ENCODE results near the gene DENND1A.
"Not testable (repeated sequence)": the region's sequence is repeated elsewhere in the genome, so short reads cannot be mapped to it uniquely, and the experiment has no call there.

DENND1A gene

DNA sequence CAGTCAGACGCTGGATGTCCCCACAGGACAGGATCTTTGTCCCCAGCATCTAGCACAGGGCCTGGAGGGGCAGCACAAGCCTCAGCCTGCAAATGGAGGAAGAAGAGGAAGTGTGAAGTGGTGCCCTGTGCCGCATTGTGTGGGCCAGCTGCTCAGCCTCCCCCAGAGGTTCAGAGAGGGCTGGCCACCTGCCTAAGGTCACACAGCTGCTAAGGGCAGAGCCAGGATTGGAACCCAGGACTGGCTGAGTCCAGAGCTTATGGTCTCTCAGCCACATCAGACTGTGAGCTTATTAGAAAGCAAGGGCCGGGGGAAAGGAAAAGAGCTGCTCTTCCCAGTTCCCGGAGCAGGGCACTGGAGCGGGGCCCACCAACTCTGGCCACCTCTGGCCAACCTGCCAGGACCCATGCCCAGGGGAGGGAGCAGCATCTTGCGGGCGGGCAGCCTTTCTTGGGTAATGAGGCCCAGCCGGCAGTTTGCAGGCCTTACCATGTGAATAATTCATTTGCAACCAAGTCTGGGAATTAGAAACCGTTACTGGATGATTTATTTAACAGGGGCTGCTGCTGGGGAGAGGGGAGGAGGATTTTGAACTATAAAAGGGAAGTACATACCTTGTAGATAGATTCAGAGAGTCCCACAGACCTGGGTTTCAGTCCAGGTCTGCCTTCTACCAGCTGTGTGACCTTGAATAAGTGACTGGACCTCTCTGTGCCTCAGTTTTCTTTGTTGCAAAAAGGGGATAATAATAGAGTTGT lies 585.6 kb downstream of the DENND1A start:
- DNase-seq: no peak

DNA sequence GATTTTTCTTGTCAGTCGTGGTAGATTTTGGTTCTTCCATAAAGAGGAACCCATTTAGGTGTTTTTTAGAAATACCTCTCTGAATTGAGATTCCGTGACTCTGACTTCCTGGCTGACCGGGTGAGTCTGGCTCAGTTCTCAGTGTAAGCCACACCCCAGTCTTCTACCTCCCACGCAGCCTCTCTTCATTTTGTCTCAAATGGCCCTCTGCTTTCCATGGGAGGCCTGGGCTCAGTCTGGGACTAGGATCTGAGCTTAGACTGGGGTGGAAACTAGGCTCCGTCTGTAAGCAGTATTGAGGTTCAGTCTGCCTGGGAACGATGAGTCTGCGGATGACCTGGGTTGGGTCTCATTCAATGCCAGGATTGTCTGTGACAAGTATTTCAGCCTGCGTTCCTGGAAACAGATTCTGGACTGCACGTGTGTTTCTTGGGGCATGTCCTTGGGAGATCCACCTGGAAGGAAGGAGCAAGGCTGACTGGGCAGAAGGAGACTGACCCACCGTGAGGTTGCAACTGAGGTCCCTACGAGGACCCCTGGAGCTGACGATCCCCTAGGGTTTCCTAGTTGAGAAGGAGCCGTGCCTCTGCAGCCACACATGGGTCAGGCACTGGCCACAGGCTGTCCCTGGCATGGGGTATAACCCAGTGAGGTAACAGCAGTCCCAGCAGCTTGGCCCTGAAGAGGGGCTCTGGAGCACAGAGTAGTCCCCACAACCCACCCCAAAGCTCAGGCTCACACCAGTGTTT lies 586.3 kb downstream of the DENND1A start:
- no peak for DNase-seq

DNA sequence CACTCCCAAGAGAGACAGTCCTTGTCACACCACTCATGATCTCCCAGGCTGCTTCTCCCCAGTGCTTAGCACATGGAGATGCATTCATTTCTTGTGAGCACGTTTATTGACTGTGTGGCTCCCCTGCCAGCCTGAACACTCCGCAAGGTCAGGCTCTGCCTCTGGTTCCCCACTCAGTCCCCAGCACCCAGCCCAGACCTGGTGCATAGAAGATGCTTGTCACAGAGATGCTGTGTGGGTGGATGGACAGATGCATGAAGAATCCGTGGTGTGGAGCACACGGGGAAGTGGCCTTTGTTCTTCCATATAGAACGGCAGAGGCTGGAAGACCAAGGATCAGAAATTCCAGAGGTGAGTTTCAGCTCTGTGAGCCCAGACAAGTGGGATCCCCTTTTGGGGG lies 587.7 kb downstream of the DENND1A start:
- DNase-seq: no peak

DNA sequence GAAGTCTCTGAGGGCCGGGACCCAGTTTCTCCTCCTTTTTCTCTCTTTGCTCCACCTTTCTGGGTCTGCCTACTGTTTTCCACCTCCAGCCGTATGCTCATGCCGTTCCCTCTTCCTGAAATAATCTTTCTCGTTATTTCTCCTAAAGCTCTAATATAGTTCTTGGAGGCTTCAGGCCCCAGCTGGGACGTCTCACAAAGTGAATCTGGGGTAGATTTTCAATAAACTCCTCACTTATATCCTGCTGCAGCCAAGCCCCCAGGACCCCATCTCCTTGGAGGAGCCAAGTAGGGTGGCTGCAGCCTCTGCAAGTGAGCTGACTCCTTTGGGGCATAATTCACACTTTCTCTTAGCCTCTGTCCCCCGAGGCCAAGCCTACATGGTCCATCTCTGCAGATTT lies 588.1 kb downstream of the DENND1A start:
- DNase-seq: no peak

DNA sequence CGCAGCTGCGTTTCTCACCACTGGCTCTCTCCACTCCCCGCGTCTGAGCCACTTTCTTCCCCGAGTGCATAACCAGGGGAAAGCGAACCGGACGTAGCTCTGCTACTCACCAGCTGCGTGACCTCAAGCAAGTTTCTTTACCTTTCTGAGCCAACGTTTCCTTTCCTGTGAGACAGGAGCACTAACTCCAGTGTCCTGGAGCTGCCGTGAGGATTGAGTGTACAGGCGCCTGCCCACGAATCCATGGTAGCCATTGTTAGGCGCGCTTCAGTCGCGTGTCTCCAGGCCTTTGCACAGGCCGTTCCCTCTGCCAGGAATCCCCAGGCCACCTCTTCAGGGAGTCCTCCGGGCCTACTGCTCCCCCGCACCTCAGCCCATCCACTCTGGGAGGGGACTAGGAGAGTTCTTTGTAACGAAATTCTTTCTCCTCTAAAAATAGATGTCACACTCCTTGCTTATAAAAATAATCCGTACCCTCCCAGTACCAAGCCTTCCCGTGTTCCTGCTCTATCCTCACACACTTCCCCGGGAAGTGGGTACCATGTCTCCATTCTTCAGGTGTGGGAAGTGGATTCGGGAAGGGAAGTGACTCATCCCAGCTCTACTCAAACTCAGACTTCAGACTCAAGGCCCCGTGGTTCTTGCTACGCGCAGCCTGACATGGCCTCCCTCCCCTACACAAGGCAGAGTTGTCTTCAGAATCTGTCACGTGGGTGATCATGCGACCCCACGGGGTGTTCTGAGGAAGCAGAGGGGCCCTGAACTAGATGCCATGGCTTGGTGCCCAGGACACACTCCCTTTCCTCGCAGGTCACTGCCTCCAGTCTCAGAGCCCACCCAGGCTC lies 590.0 kb downstream of the DENND1A start:
- no peak for DNase-seq

DNA sequence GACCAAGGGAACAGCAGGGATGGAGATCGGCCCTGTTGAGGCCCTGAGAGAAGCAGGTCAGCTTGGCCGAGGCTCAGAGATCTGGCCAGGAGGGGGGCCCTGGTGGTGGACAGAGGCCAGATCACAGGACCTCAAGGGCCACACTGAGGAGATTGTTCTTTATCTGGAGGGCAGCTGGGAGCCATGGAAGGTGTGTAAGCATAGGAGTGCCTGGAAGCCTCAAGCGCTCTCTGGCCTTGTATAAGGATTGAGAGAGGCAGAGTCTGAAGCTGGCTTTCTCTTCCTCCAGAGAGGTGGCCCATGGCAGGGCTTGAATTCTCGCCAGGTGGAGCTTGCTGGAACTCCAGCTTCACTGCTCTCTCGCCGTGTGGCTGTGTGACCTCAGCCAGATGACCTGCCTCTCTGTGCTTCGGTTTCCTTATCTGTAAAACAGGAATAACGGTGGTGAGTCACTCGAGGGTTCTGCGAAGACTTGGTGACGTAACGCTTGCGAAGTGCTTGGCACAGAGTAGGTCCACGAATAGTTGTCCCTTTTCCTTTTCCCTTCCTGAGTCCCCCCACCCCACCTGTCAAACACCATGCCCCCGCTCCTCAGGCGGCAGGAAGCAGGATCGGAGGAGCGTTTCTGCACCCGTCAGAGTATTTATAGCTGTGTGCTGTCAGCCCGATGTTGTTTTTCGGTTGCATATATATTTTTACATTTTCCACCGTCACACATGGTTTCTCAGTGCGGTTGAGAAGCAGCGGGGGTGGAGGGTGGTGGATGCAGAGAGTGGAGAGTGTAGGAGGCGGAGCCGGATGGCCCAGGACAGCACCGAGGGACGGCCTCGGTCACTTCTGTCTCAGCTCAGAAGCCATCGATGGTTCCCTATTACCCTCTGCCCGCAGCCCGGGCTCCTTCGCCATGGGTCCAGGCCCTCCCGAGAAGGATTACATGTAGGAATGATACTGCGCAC lies 590.9 kb downstream of the DENND1A start:
- no peak for DNase-seq

DNA sequence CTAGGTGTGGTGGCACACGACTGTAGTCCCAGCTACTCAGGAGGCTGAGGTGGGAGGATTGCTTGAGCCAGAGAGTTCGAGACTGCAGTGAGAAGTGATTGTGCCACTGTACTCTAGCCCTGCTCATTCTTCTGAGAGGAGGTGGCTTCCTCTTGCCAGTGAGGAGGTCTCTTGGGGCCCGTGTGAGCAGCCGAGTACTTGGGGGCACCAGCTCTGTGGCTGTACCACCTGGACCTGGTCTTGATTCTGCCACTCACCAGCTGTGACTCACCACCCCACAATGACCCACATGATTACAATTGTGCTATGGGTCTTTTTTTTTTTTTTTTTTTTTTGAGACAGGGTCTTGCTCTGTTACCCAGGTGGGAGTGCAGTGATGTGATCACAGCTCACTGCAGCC lies 592.0 kb downstream of the DENND1A start:
- no peak for DNase-seq

DNA sequence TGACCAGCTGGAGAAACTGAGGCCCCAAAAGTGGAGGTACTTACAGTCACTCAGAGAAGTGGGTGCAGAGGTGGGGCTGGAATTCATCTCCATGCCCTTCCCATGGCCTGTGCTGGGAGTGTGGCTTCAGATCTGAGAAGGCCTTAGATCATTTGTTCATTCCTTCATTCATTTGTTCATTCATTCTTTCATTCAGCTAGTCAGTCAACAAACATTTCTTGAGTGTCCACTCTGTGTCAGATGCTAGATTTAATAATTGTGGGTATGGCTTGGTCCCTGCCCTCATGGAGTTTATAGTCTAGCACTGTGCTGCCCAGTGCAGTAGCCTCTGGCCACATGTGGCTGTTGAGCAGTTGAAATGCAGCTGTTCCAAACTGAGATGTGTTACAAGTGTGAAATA lies 593.0 kb downstream of the DENND1A start:
- no peak for DNase-seq

DNA sequence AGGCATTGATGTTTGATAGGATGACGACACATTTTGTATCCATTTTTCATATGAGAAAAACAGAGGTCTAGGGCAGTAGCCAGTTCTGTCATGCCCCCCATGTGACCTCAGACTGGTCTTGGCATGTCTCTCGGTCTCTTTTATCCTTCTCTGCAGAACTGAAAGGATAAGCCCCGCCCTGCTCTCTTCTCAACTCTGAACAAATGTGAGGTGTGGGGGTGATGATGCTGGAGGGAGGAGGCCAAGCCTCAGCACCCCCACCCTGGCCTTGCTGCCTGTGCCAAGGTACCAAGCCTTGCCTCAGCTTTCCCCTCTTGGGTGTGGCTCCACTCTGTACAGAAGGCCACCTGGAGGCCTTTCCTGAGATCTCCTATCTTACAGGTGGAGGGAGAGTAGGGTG lies 593.5 kb downstream of the DENND1A start:
- DNase-seq: no peak

DNA sequence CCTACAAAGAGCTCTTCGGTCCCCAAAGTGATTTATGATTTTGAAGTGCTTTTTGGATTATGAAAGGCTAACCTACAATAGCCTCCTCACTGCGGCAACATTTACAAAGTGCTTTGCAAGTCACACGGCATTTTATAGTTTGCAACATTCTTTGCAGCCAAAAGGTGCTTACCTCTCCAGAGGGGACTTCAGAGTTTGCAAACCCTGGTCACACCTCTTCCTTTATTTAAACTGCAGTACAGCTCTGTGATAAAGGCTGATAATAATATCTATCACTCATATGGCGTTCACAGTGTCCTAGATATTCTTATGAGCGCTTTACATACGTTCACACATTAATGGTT lies 594.0 kb downstream of the DENND1A start:
- DNase-seq: no peak

DNA sequence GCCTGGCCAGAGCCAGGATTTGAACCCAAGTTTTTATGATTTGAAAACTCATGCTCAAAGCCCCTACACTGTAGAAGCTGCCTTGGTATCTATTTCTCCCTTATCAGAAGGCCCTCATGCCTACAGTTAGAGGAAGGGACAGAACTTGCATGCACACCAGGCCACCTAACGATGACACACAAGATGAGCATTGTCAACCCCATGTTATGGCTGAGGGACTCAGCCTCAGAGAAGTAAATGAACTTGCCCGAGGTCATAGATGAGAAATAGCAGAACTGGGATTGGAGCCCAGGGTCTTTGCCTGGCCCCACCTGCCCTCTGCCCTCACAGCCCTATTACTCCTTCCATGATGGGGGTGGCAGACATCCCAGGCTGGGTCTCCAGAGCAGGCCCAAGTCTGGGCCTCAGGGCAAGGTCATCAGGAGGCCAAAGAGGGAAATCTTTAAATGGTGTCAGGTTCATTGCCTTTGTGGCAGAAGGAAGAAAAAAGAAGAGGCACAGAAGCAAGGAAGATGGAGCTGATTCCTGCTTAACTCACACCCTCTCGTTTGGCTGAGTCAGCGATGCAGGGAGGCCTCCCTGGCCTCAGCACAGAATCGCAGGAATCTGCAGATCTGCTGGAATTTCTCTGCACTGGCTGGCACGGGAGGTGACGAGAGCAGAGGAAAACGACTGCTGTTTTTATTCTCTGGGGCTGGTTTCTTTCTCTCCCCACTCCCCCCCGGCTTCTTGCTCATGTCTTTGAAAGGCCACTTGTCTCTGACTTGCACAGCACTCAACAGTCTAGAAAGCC lies 594.5 kb downstream of the DENND1A start:
- peak; percentile 76 for DNase-seq

DNA sequence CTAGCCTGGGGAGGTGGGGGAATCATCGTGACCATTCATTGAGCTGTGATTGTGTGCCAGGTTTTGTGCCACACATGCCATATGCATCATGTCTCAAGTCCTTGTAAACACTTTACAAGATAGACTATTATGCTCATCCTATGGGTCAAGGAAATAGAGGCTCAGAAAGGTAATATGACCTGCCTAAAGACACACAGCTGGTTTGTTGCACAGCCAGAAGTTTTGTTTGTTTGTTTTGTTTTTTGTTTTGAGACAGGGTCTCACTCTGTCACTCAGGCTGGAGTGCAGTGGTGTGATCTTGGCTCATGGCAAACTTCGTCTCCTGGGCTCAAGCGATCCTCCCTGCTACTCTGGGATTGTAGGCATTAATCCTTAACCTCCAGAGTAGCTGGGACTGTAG lies 595.3 kb downstream of the DENND1A start:
- DNase-seq: no peak

DNA sequence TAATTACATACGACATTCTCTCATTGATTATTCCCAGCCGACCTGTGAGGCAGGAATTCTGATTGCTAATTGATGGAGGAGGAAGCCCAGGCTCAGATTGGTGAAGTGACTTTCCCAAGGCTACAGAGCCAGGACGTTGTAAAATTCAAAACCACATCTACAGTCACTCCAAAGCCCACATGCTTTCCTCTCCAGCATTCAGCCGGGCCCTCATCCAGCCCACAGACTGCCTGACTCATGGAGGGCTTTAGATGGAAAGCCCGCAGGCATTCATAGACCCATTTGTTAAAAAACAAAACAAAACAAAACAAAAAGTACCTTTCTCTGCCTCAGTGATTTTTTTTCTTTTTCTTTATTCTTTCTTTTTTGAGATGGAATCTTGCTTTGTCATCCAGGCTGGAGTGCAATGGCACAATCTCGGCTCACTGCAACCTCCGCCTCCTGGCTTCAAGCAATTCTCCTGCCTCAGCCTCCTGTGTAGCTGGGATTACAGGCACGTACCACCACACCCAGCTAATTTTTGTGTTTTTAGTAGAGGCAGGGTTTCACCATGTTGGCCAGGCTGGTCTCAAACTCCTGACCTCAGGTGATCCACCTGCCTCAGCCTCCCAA lies 596.8 kb downstream of the DENND1A start:
- DNase-seq: not testable (repeated sequence)

DNA sequence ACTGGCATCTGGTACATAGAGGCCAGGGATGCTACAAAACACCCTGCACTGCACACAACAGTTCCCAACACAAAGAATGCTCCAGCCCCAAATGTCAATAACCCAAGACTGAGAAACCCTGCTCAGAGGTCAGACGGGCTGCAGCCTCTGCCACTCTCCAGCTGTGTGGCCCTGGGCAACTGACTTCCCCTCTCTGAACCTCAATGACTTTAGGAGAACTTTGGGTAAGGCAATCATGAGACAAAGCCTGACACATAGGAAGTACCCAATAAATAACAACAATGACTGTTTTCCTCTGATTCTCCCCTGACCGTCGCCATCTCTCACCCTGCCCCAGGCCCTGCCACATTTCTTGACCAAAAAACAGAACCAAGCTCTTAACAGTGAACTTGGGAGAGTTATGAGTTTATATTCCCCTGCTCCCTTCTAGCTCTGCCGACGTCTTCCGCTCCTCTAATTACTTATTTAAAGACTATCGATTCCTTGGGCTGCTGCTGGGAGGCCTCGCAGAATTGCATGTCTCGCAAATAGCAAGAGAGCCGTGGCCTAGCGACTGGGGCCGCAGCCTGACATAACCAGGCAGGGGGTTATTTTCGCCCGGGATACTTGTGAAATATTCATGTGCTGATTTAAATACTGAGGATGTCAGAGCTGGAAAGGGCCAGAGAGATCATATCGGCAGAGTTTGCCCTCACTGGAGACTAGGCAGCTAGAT lies 598.4 kb downstream of the DENND1A start:
- DNase-seq: no peak

Measured in right hindlimb (tissue), 1 donor.